B cell (primary cell): ENCODE results near the gene EMP1.

ENCODE experiments used
- EZH2 ChIP-seq: IDR thresholded peaks from 2 replicates; pipeline ENCODE4 v1.6.1; 2012; ENCODE audit warnings: borderline replicate concordance, low read depth, mild to moderate bottlenecking, moderate library complexity, low read length; ENCODE audit not compliant: insufficient read depth, poor library complexity, severe bottlenecking
- TF ChIP-seq, protein P1 (sequence below): fragments of 200-600 bp; IDR thresholded peaks from one replicate; pipeline ENCODE4 v1.8.0; 2022; ENCODE audit warnings: antibody characterized with exemption, mild to moderate bottlenecking

DNA sequence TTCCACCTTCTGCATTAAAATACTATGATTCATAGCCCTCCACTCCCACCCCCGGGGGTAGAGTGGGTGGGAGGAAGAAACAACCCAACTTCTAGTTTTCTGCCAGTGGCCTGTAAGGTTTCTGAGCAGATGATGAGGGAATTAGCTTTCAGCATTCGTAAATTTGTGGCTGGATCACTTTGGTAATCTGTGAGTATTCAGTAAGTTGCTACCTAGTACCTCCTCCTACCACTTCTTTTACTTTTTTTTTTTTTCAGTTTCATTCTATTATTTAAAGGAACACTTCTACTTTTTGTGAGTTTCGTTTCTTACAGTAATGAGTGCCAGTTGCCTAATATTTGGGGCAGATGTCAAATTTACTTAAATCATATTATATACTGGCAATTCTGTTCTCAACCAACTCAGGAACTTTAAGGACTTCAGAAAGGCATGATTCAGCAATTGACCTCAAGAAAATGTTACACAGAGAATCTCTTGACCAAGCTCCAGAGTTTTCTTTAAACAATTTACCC lies 42.4 kb upstream of the EMP1 start:
- no peak for TF ChIP-seq EZH2
- TF ChIP-seq, protein P1, sequence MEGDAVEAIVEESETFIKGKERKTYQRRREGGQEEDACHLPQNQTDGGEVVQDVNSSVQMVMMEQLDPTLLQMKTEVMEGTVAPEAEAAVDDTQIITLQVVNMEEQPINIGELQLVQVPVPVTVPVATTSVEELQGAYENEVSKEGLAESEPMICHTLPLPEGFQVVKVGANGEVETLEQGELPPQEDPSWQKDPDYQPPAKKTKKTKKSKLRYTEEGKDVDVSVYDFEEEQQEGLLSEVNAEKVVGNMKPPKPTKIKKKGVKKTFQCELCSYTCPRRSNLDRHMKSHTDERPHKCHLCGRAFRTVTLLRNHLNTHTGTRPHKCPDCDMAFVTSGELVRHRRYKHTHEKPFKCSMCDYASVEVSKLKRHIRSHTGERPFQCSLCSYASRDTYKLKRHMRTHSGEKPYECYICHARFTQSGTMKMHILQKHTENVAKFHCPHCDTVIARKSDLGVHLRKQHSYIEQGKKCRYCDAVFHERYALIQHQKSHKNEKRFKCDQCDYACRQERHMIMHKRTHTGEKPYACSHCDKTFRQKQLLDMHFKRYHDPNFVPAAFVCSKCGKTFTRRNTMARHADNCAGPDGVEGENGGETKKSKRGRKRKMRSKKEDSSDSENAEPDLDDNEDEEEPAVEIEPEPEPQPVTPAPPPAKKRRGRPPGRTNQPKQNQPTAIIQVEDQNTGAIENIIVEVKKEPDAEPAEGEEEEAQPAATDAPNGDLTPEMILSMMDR = no peak
